Naive thymus-derived CD4-positive, alpha-beta T cell (primary cell): ENCODE measurements around the gene C4A. TPM values are rescaled to one million over a fixed set of nuclear protein-coding genes. Genes with fewer than 3 reads are reported as not detected.

Experiments
- ATAC-seq: fragments of 150-1000 bp; cut with Tn5 transposase; 2 replicates; pipeline ENCODE4 v1.10.0; 2021; ENCODE audit warnings: mild to moderate bottlenecking, moderate library complexity
- CTCF ChIA-PET: fragments of 350-600 bp; sonication (Branson Sonifier 250); formaldehyde crosslinking; loops from one replicate; lab custom pipeline; 2021; ENCODE audit warnings: antibody characterized with exemption; lab: Charles Lee
- POLR2A ChIA-PET: fragments of 350-600 bp; sonication (Branson Sonifier 250); formaldehyde crosslinking; loops from one replicate; lab custom pipeline; 2021; ENCODE audit warnings: antibody characterized with exemption, inconsistent platforms; lab: Charles Lee
- DNase-seq, 9 donors: peaks; one replicate each; pipeline versions ENCODE4 v3.0.0 to v3.0.0-alpha.2; 2020 to 2022; ENCODE audit warnings: mixed read lengths in 1 of 9
- H3K27ac ChIP-seq: one replicate; pipeline ENCODE4 v1.7.0; 2013; ENCODE audit warnings: mild to moderate bottlenecking, low read depth, low read length, moderate library complexity
- H3K27me3 ChIP-seq, 2 donors: one replicate each; pipeline ENCODE4 v1.7.0; 2013; ENCODE audit warnings: low read length in 2 of 2, mild to moderate bottlenecking in 2 of 2, moderate library complexity in 2 of 2; ENCODE audit not compliant: control insufficient read depth in 2 of 2, insufficient read depth in 2 of 2
- H3K36me3 ChIP-seq, 3 experiments: 1 replicate in 2 of 3; 2 replicates in 1 of 3; pipeline ENCODE4 v1.7.0; 2013; ENCODE audit warnings: low read length in 3 of 3, mild to moderate bottlenecking in 3 of 3, moderate library complexity in 1 of 3; ENCODE audit not compliant: insufficient read depth in 3 of 3, control insufficient read depth in 2 of 3
- H3K4me1 ChIP-seq, 2 donors: one replicate each; pipeline ENCODE4 v1.7.0; 2013; ENCODE audit warnings: low read length in 2 of 2, mild to moderate bottlenecking in 2 of 2, moderate library complexity in 1 of 2; ENCODE audit not compliant: control insufficient read depth in 2 of 2, insufficient read depth in 2 of 2
- H3K4me3 ChIP-seq: 2 replicates; pipeline ENCODE4 v1.7.0; 2013; ENCODE audit warnings: mild to moderate bottlenecking, low read length
- H3K9me3 ChIP-seq, 3 experiments: 1 replicate in 2 of 3; 2 replicates in 1 of 3; pipeline ENCODE4 v1.7.0; 2013; ENCODE audit warnings: low read length in 3 of 3; ENCODE audit not compliant: control insufficient read depth in 2 of 3
- H3K27ac Mint-ChIP-seq, 9 donors: one replicate each; pipeline ENCODE4 v1.8.0; 2020 to 2022; ENCODE audit warnings: mixed read lengths in 9 of 9, mild to moderate bottlenecking in 8 of 9, moderate library complexity in 5 of 9, inconsistent platforms in 2 of 9
- H3K27me3 Mint-ChIP-seq, 5 donors: one replicate each; pipeline ENCODE4 v1.8.0; 2021 to 2022; ENCODE audit warnings: mixed read lengths in 5 of 5, mild to moderate bottlenecking in 1 of 5
- H3K36me3 Mint-ChIP-seq, 5 donors: one replicate each; pipeline ENCODE4 v1.8.0; 2020 to 2022; ENCODE audit warnings: mixed read lengths in 5 of 5, mild to moderate bottlenecking in 3 of 5, inconsistent platforms in 1 of 5
- H3K4me1 Mint-ChIP-seq, 7 donors: one replicate each; pipeline ENCODE4 v1.8.0; 2020 to 2022; ENCODE audit warnings: mixed read lengths in 7 of 7, mild to moderate bottlenecking in 3 of 7, inconsistent platforms in 1 of 7
- H3K4me3 Mint-ChIP-seq, 10 donors: one replicate each; pipeline ENCODE4 v1.8.0; 2020 to 2022; ENCODE audit warnings: mild to moderate bottlenecking in 10 of 10, mixed read lengths in 10 of 10, moderate library complexity in 6 of 10, inconsistent platforms in 2 of 10
- H3K9me3 Mint-ChIP-seq, 11 donors: one replicate each; pipeline ENCODE4 v1.8.0; 2020 to 2022; ENCODE audit warnings: mixed read lengths in 11 of 11, mild to moderate bottlenecking in 4 of 11, inconsistent platforms in 1 of 11, moderate library complexity in 1 of 11
- intact Hi-C, 2 donors: fragments of 100-400 bp; cut with micrococcal nuclease; formaldehyde crosslinking; loops; one replicate each; pipeline ENCODE4 v1.15.1; 2023
- polyA plus RNA-seq, 2 donors: library from polyadenylated mRNA; unstranded; fragments of 300-500 nt; fragmentation: Illumina TruSeq; gene quantifications; one replicate each; pipeline ENCODE4 v1.2.3, GENCODE V29; 2021
- total RNA-seq, 6 experiments: library from RNA in 5 of 6; stranded (reverse) in 5 of 6; gene quantifications; 1 replicate in 5 of 6; 2 replicates in 1 of 6; pipeline ENCODE4 v1.2.3 and lab custom pipeline; 2021 to 2026

C4A gene
- total and polyA plus RNA-seq, 7 experiments from 2014 or later = 3.2 to 9.0 (median 8.0) TPM; not detected in 2

DNA sequence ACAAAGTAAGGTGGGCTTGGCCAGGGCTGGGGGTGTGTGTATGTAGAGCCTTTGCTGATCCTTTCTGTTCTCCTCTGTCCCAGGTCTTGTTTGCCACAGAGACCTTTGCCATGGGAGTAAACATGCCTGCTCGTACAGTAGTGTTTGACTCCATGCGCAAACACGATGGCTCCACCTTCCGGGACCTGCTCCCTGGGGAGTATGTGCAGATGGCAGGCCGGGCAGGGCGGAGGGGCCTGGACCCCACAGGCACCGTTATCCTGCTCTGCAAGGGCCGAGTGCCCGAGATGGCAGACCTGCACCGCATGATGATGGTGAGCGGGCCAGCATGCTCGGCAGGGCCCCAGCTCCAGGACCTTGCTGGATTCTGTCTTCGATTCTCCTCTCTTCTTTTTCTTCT is 16.2 kb upstream of the C4A start:
- Mint-ChIP-seq H3K4me1 (peaks cover 13 to 26% (median 18%) of the 10 kb centered on the region in 7 donors), H3K9me3 (no peaks in the 10 kb centered on the region), H3K27ac (no peak overlapping the region), H3K36me3 (peaks cover 9 to 50% (median 23%) of the 10 kb centered on the region in 5 donors), H3K4me3 (no peak overlapping the region), H3K27me3 (no peaks in the 10 kb centered on the region)
- ChIA-PET CTCF (no interaction called here), POLR2A (interaction anchor here (0.6 kb wide), 1 partner anchor 166 kb away, joined by 3 read pairs; no protein-coding TSS in a partner anchor)
- ATAC-seq = no peak
- Histone ChIP-seq H3K4me3 (no peak overlapping the region), H3K9me3 (no peaks in the 10 kb centered on the region), H3K27me3 (no peaks in the 10 kb centered on the region), H3K4me1 (peaks cover 3 to 5% of the 10 kb centered on the region in 2 donors), H3K27ac (no peak overlapping the region), H3K36me3 (peaks cover 21 to 93% (median 30%) of the 10 kb centered on the region in 3 experiments)
- DNase-seq = no peak
- intact Hi-C loops = no loop called here

DNA sequence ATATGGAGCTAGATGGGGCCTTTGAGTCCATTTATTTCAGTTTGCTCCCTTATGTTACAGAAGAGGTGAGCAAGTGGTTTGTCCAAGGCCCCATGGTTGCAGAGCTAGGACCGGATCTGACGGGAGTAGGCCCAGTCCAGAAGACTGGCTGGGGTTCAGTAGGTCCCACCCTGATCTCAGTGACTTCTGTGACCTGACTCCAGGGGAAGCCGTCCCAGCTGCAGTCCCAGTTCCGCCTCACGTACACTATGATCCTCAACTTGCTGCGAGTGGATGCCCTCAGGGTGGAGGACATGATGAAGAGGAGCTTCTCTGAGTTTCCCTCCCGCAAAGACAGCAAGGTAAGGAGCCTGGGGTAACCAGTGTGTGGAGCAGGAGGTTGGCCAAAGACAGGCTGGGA is 15.4 kb upstream of the C4A start:
- Histone ChIP-seq H3K27ac (no peak overlapping the region), H3K9me3 (no peaks in the 10 kb centered on the region), H3K4me3 (no peak overlapping the region), H3K4me1 (peaks cover 11 to 13% of the 10 kb centered on the region in 2 donors), H3K27me3 (no peaks in the 10 kb centered on the region), H3K36me3 (peaks cover 21 to 85% (median 30%) of the 10 kb centered on the region in 3 experiments)
- CTCF ChIA-PET = interaction anchor here (0.6 to 0.7 kb wide), 2 partner anchors 282 to 1365 kb away, joined by 3 read pairs; no protein-coding TSS in a partner anchor
- Mint-ChIP-seq H3K27me3 (no peaks in the 10 kb centered on the region), H3K36me3 (peaks cover 8 to 47% (median 23%) of the 10 kb centered on the region in 5 donors), H3K4me1 (peaks cover 13 to 25% (median 17%) of the 10 kb centered on the region in 7 donors), H3K9me3 (no peaks in the 10 kb centered on the region), H3K27ac (no peak overlapping the region), H3K4me3 (no peak overlapping the region)
- POLR2A ChIA-PET = no interaction called here
- DNase-seq (no peak), ATAC-seq (no peak)
- intact Hi-C loops = no loop called here

GRCh38 chr6:31966997-31967925 is 14.6 kb upstream of the C4A start:
- Histone ChIP-seq H3K9me3 (no peaks in the 10 kb centered on the region), H3K27ac (no peak overlapping the region), H3K36me3 (peaks cover 15 to 77% (median 30%) of the 10 kb centered on the region in 3 experiments), H3K27me3 (no peaks in the 10 kb centered on the region), H3K4me1 (peaks cover 11 to 14% of the 10 kb centered on the region in 2 donors), H3K4me3 (no peak overlapping the region)
- no peak for DNase-seq
- peaks cover 7 to 26% (median 20%) of the 10 kb centered on the region in 7 donors for H3K4me1 Mint-ChIP-seq
- peaks cover 0 to 5% (median 0%) of the 10 kb centered on the region in 11 donors for H3K9me3 Mint-ChIP-seq
- intact Hi-C loops = no loop called here
- no peak for ATAC-seq
- CTCF ChIA-PET = no interaction called here
- H3K36me3 Mint-ChIP-seq = peaks cover under 1 to 40% (median 16%) of the 10 kb centered on the region in 5 donors
- POLR2A ChIA-PET = interaction anchor here (1.0 kb wide), 1 partner anchor 12 kb away, joined by 3 read pairs; no protein-coding TSS in a partner anchor
- H3K27ac Mint-ChIP-seq = peak overlapping the region in 6 of 9 donors; percentile 12 to 68 (median 40)
- no peak overlapping the region for H3K4me3 Mint-ChIP-seq
- peaks cover 0 to 4% (median 0%) of the 10 kb centered on the region in 5 donors for H3K27me3 Mint-ChIP-seq

- POLR2A ChIA-PET = interaction anchor here (1.0 kb wide), 1 partner anchor 11 kb away, joined by 3 read pairs; no protein-coding TSS in a partner anchor
- CTCF ChIA-PET = no interaction called here
- Mint-ChIP-seq H3K9me3 (peaks cover 0 to 7% (median 0%) of the 10 kb centered on the region in 11 donors), H3K4me3 (no peak overlapping the region), H3K27me3 (peaks cover 0 to 5% (median 0%) of the 10 kb centered on the region in 5 donors), H3K4me1 (peaks cover 11 to 33% (median 25%) of the 10 kb centered on the region in 7 donors), H3K36me3 (peaks cover 0 to 35% (median 15%) of the 10 kb centered on the region in 5 donors), H3K27ac (peak overlapping the region in 5 of 9 donors; percentile 38 to 68 (median 53))
- ATAC-seq = no peak
- no peaks in the 10 kb centered on the region for H3K27me3 ChIP-seq
- H3K4me1 ChIP-seq = peaks cover 14 to 19% of the 10 kb centered on the region in 2 donors
- DNase-seq = no peak
- H3K36me3 ChIP-seq = peaks cover 13 to 70% (median 30%) of the 10 kb centered on the region in 3 experiments
- intact Hi-C loops = no loop called here
- H3K9me3 ChIP-seq = no peaks in the 10 kb centered on the region
- H3K4me3 ChIP-seq = no peak overlapping the region
- no peak overlapping the region for H3K27ac ChIP-seq
Measured at GRCh38 chr6:31967926-31968320, 13.9 kb upstream of the C4A start.

DNA sequence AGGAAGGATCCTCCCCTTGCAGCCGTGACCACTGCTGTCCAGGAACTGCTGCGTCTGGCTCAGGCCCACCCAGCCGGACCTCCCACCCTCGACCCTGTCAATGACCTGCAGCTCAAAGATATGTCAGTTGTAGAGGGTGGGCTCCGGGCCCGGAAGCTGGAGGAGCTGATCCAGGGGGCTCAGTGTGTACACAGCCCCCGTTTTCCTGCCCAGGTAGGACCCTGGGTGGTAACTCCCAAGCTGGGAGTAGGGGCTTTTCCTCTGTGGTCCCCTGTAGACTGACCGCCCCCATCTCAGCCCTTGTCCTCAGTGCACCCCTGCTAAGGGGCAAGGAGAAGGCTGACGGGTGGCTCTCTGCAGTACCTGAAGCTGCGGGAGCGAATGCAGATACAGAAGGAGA is 13.5 kb upstream of the C4A start:
- POLR2A ChIA-PET = interaction anchor here (1.0 kb wide), 1 partner anchor 11 kb away, joined by 3 read pairs; no protein-coding TSS in a partner anchor
- peaks cover 15 to 37% (median 30%) of the 10 kb centered on the region in 7 donors for H3K4me1 Mint-ChIP-seq
- CTCF ChIA-PET = no interaction called here

More for the DNA sequence above, 13.5 kb upstream of the C4A start:
- no peak overlapping the region for H3K27ac ChIP-seq
- Mint-ChIP-seq H3K36me3 (peaks cover 0 to 34% (median 15%) of the 10 kb centered on the region in 5 donors), H3K27ac (peak overlapping the region in 2 of 9 donors; percentile 22 to 59), H3K4me3 (no peak overlapping the region), H3K27me3 (peaks cover 0 to 5% (median 0%) of the 10 kb centered on the region in 5 donors), H3K9me3 (peaks cover 0 to 7% (median 0%) of the 10 kb centered on the region in 11 donors)
- DNase-seq = no peak
- peaks cover 9 to 66% (median 30%) of the 10 kb centered on the region in 3 experiments for H3K36me3 ChIP-seq
- H3K4me3 ChIP-seq = no peak overlapping the region
- no peaks in the 10 kb centered on the region for H3K27me3 ChIP-seq
- ATAC-seq = no peak
- H3K4me1 ChIP-seq = peaks cover 18 to 21% of the 10 kb centered on the region in 2 donors
- no peaks in the 10 kb centered on the region for H3K9me3 ChIP-seq
- intact Hi-C loops = no loop called here
